Kasumi-1 (cell line): ENCODE results near the gene MAGI2.

Experiments
- DNase-seq, 2 experiments: peaks; one replicate each; lab custom pipeline; 2025; lab: John Stamatoyannopoulos, UW

The MAGI2 gene

DNA sequence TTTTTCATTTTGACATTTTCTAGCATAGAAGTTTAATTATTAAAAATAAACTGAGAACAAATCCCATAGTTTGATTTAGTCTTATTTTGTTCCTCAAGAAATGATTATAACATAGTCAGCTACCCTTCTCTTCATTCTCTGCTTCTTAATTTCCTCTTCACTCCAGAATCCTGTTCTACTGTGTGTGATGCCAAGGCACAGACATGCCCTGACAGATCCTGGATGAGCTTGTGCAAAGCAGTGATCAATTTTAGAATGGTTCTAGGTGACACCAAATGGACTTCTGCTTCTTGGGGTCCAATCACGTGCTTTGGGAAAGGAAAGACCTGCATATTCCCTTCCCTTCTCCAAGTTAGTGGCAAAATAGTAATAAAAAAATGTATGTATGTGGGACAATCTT is 665.6 kb downstream of the MAGI2 start:
- no peak for DNase-seq

DNA sequence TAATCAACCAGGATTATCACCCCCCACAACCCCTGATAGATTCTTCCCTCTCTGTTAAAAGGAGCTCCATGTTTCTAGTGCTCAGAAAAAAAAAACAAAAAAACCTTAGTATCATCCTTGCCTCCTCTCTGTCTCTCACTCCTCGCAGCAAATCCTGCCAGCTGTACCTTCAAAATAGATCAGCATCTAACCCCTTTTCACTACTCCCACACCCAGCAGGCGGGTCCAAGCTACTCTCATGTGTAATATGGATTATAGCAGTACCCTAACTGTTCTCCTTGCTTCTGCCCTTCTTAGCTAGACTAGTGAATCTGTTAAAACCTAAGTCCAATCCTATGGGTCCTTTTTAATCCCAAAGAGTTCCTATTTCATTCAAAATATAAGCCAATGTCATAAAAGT is 667.4 kb downstream of the MAGI2 start:
- no peak for DNase-seq

DNA sequence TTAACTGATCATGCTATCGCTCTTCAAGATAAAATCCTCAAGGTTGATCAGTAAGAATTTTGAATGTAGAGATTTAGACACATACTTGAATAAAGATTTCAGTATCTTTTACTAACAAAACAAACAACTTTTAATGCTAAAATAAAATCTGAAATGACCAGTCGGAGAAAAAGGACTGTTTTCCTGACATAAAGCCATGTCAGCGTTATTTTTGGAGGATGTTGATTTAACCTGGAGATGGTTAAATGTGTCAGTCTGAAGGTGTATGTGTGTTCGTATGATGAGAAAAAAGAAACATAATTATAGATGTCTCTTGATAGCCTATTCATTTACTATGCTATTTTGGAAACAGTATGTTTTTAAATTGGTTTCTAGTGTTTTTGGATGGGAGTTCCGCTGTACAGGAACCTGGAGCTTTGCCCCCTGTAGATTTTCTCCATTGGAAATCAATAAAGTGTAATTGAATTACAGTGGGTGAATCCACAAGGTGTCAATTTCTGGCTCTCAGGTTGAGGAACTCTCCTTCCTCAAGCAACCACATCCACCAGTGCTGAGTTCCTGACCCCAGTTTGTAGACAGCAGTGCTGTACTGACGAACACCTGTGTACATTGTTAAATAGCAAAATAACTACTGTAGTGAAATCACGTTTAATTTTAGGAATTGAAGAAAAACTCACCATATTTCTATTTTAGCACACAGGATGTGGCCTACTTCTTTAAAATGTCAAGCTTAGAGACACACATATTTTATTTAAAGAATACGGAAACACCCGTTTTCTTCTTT is 670.1 kb downstream of the MAGI2 start:
- no peak for DNase-seq

DNA sequence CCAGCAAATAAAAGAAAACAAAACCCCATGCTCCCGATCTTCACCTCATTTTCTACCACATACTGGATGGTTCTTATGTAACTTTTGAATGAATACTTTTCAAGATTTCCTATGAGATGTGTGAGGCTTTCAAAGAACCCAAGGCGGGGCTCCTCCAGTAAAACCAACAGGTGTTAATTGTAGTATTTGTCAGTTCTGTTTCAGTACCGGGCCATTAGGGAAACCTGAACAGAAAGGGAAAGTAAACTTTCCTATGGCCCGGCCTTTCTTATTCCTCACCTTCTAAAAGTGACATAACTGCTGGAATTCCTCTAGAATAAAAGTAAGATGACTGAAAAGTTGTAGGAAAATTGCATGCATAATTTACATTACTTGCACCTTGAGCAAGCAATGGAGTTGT is 672.9 kb downstream of the MAGI2 start:
- DNase-seq = no peak

DNA sequence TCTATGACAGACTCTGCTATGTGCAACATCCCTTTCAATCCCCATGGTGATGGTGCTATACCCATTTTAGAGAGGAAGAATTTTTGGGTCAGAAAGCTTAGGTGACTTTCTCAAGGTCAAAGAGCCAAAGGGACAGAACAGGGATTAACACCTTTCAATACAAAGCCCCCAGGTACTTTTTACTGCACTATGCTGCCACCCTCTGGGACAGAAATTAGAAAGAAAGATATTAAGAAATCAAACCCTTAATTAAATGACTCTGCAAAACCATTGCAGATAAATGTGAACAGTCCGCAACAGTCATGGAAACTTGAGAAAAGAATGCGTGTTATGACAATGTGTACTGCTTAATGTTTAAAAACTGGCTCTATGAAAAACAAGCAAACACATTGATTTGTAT is 673.7 kb downstream of the MAGI2 start:
- DNase-seq = no peak

DNA sequence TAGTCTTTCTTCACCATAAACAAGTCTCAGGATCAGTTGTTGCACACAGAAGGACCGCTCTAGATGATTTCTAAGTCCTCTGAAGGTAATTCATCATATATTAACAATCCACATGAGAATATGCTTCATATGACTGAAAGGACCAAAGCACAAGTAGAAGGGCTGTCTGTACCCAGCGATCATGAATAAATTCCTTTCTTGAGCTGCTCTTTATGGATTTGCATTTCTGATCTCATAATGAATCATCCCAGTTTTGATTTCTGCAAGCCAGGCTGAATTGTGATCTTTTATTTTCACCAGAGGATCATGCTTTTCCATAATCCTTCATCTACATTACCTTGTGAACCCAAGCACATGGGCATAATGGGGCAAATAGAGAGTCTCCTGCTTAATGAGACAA is 675.6 kb downstream of the MAGI2 start:
- no peak for DNase-seq

DNA sequence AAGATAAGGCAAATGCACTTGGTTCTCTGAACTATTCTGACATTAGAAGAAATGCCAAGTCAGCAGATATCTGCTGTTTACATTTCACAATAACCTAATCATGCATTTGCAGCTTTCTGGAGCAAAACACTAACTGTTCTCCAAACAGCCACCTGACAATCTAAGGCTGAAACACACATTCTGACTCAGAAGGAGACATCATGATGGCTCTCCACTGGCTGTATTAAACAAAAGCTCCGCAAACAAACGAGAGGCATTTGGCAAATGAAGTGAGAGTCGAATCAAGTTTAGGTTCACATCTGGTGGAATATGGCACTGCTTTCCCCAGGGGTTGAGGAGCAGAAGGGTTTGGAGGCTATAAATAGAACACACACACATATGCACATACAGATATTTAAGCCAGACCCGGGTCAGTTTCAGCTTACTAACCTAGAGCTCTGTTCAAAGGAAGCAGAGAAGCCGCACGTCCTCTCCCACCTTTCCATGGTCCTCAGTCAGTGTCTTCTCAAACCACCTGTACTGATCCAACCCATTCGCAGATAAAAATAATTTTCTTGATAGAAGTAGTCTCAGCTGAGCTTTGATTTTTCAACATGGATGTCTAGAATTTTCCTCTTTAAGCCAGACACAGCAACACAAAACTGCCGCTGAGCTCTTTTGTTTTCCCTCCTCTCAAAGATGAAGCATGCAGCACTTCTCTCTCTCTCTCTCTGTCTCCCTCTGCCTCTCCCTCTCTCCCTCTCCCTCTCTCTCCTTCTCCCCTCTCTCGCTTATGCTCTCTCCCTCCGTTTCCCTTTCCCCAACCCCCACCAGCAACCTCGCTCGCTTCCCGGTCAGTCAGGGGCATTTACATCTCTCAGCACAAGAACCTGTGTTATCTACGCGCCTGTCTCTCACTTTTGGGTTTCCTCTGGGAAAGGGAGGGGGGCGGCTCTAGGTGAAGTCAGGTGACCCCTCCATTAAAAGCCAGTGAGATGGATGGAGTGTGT is 682.8 kb downstream of the MAGI2 start:
- DNase-seq = no peak

DNA sequence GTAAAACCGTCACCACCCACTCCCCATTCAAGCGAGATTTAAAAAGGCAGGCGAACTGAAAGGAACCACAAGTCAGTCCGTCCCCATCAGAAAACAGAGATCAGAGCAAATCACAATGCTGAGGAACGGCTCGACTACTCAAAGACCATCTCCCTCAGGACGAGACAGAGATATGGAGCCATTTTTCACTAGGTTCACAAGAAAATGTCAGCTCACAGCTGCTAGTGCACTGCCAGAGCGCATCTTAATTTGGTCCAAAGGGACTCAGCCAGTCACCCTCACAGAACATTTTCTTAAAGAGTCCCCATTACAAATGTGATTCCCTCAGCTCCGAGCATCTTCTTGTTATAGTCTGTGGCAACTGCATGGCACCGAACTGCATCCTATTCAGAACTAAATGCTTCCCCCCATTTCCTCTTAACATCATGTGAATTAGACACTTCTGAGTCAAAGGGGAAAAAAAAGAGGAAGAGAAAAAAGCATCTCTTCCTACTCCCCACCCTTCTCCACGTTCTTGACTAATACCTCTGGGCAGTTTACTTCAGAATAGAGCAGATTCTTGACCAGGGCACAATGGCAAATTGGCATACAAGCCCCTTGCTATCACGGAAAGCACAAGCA is 683.9 kb downstream of the MAGI2 start:
- peak in 1 of 2 experiments; percentile 8 for DNase-seq

DNA sequence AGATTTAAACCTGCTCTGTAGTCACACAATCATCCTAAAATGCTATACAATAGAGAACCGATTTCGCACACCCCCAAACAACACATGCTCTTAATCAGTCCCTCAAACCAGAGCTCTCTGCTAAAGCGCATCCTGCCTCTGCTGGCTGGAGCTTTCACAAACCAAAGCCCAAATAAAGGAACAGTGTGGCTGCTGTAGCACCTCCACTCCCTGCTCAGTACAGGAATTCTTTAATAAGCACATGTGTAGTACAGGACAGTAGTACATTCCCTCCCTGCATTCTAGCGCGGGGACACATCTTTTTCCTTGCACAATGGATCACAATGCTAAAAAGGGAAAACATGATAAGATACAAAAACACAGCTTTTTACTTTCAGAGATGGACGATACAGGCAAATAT is 684.6 kb downstream of the MAGI2 start:
- DNase-seq = no peak

DNA sequence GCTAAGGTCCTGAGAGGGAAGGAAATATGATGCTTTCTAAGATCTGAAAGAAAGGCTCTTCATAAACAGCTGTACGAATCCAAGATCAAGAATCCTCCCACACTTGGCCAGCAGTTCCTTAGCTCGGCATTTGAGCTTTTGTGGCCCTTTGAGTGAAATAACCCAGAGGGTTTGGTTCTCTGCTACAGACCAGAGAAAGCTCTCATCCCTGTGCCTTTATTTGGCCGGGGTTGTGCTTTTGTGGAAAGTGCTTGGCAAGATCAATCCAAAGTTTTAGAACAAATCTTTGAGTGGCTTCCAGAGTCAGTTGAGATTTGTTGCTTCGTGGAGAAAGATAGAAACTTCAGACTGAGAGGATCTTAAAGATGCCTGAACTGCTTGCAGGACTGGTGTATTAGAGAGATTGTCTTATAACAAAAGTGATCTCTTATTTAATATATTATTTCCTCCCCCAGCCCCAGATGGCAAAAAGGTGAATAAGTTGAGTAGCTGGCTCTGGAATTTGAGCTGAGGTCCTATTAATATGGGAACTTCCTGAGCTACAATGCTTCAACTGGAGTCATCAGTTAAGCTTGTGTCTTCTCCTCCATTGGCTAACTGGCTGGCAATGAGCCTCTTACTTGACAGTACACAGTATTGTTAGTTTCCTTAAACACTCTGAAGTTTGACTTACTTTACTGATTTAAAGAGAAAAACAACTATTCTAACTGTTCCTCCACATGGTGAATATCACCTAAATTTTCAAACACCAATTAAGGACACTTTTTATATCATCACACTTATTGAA is 687.3 kb downstream of the MAGI2 start:
- no peak for DNase-seq

DNA sequence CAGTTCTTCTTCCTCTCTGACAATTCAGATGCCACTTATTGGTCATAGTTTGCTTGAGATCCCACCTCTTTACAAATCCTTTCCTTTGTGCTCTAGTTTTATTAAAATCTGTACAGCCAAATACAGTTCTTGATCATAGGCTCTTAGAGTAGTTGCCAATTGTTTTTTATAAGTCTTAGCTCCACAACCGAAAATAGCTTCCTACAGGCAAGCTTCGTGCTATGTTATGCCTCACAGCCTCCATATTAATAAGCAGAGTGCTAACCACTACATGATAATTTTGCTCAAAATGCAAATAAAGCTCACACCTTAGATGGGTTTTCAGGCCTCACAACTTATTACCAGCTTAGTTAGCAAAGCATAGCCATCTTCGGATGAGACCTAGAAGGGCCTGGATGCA is 688.9 kb downstream of the MAGI2 start:
- DNase-seq = no peak

DNA sequence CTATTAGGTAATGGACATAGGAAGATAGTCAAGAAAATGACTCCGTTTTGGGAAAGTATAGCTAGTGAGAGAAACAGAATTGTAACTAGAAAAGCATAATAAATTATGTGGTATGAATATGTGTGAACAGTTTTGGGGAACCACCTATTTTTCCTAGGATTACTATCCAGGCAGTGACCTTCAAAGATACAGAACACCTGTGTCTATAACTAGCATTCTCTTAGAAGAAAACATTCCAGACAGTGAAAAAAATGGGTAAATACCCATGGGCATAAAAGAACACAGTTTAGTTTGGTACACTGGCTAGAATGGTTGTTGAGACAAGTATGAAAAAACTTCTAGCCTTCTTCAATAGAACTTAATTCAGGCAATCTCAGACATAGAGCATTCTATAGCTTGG is 690.8 kb downstream of the MAGI2 start:
- no peak for DNase-seq

DNA sequence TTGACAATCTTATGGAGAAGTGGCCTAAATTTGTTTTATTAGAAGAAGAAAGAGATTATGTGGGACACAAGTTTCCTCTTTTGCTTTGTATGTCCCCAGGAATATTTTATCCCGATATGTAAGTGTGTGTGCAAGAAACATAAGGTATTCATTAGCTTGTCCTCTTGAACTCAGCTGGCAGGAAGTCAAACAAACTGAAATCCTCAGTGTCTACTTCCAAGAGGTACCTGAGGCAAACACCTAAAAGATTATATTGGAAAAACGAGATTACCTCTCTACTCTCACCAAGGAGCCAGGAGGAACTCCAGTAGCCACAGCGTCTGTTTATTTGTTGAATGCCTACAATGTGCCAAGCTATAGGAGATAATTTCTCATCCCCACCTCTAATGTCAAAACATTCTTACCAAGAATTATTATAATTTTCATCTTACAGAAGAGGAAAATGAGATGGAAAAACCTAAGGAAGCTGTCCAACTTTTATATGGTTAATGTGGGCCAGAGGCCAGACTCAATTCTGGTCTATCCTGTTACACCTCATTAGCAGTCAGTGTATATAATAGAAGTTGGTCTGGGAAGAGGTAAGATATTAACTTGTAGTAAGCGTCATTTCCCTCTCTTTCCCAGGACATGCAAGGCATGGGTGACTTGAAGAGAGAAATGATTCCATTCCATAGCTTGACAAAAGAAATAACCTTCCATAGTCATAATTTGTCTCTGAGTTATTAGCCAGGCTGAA is 692.7 kb downstream of the MAGI2 start:
- DNase-seq = no peak

DNA sequence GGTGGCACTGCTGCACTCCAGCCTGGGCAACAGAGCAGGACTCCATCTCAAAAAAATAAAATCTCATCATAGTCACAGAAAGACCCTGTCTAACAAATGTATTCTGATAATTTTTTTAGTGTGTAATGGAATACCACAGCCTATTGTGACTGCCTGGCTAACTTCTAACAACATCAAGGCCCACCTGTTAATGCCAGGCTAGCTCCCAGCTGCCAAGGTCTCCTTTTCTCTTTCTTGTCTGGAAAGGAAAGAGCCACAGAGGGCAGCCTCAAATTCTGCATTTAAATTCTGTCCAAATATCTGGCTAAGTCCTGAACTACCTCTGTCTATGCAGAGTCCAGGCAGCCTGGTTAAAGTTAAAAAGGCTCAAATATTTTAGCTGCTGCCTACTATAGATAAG is 700.9 kb downstream of the MAGI2 start:
- DNase-seq = no peak

DNA sequence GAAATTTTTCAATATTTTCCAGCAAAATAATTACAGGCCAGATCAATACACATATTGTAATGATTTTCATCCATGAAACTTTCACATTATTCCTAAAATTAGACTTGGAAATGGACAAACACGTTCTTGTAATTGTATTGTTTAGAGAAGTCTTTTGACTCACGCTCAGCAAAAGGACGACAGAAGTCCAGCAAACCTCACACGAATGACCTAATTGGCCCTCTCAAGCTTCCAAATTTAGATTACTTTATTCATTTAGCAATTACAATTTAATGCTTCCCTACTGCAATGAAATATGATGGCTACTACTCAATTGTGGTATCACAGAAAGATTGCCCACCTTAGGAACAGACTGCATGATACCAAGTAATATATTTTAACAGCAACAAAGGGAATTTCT is 702.2 kb downstream of the MAGI2 start:
- no peak for DNase-seq

DNA sequence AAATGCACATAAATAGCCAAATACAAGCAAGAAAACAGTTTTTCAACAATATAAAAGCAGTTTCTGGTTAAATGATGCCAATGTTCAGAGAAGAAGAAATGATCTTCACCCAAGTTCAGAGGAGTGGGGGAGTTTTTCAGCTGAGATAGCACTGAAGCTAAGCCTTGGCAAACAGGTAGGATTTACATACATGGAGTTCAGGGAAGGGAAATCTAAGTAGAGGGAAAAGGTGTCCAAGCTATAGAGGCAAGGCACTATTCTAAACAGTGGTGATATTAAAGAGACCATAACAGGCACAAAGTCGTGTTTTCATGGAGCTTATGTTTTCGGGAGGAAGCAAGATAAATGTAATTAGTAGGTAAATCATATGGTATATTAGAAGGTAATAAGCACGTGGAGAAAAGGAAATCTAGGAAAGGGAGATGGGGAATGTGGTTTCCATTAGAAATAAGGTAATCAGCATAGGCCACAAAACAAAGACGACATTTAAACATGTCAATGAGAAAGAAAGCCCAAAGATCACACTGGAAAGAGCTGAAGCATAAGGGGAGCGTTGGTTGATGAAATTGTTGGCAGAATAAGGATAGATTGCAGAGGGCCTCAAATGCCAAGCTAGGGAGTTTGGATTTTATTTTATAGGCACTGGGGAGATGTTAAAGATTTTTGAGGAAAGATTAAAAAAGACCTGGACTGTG is 704.3 kb downstream of the MAGI2 start:
- DNase-seq = no peak

DNA sequence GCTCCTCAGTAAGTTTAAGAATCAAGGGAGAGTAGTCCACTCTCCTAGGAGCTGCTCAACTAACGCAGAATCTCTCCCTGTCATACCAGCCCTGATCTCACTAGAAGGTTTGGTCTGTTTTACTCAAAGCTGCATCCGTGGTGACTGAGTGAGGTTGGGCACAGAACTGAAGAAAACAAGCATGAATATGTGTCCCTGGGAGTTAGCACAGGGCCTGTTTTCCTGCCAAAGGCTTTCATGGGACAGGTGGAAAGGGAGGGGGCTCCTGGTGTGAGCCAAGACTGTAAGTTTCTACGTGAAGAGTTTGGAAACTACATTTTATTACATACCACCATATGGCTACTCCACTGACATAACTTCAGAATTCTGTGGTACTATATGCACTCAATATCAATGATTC is 705.9 kb downstream of the MAGI2 start:
- DNase-seq = no peak

DNA sequence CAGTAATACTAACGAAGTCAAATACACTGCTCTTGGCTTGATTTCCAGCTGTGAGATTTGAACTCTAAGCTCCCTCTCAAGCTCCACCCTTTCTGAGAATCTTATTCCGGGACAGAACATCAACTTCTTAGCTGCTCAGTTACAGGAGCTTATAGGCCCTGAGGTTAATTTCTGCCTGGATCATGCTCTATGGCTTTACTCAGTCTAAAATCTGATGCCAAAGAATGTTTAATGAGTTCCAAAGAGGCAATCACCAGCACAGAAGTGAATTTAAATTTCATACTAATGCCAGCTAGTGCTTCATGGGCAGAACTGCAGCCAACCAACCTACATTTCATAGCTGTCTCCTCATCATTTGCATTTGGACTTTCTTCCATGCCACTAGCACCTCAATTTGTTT is 707.2 kb downstream of the MAGI2 start:
- no peak for DNase-seq

DNA sequence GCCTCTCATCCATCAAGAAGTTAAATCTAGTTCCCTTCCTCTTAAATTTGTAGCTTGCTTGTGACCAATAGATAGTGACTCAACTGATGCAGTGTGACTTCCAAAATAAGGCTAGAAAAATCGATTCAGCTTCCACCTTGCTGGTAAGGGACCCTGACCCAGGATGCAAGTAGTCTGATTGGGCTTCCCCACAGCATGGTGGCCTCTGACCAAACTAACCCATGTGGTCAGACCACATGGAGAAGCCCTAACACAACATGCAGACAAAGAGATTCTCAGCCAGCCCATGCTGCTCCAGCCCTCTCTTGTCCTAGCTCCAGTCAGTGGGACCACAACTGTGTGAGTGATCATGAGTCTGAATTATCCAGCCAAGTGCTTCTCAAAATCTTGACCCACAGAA is 710.8 kb downstream of the MAGI2 start:
- no peak for DNase-seq

DNA sequence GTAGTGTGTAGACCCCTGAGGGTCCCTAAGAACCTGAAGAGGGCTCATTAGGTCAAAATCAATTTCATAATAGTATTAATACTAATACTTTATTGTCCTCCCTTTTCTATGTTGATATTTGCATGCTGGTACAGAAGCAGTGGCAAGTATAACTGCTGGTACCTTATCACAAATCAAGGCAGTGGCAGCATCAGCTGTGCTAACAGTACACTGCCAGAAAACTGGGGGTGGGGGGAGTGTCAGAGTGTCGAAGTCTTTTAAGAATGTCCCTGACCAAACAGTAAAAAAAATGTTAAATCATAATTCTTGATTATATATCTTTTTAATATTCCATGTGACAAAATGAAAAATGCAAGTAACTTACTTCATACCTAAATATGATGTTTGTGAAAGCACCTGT is 716.9 kb downstream of the MAGI2 start:
- DNase-seq = no peak

DNA sequence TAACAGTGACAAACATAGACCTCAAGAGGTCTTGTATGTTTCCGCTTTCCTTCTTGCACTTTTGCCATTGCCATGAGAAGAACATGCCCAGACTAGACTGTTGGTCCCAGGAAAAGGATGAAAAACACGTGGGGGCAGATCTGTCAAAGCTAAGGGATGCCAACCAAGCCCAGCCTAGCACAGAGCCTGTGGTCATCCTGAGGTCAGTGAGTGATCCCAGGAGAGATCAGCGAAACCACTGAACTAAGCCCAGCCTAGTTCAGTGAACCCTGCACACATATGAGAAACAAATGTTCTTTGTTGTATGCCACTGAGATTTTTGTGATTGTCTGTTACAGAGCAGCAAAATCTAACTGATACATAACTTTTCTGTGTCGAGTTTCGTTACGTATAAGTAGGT is 718.8 kb downstream of the MAGI2 start:
- no peak for DNase-seq
